GM19467 (cell line): ENCODE data around the gene LIG3.
"Not testable (repeated sequence)": the region's sequence is repeated elsewhere in the genome, so short reads cannot be mapped to it uniquely, and the experiment has no call there.

Experiments used
- ATAC-seq: cut with Tn5 transposase; IDR thresholded peaks from one replicate; pipeline ENCODE4 v1.9.1; 2021; ENCODE audit warnings: mild to moderate bottlenecking, moderate library complexity; ENCODE audit not compliant: unreplicated experiment

LIG3 gene

GRCh38 chr17:34980353-34980680, at the start of gene LIG3:
TSS of gene LIG3 (plus strand) at chr17:34980512. CDS start at chr17:34983006, 2,494 bp downstream.
- ATAC-seq, result peak; percentile 67

GRCh38 chr17:34950780-34951179, 29.5 kb upstream of the LIG3 start:
- ATAC-seq, result not testable (repeated sequence)

- no peak for ATAC-seq
These were observed 21.9 kb upstream of the LIG3 start for GRCh38 chr17:34958438-34958837.

- peak; percentile 80 for ATAC-seq
These were observed 19.0 kb upstream of the LIG3 start, which contains the start of the genes CCT6B and ZNF830 for GRCh38 chr17:34961093-34961911. TSS of gene CCT6B (minus strand) at chr17:34961460. CDS start at chr17:34961393, 67 bp downstream. TSS of gene ZNF830 (plus strand) at chr17:34961540. CDS start at chr17:34961567, 27 bp downstream.

GRCh38 chr17:34974179-34974578, 6.1 kb upstream of the LIG3 start:
- ATAC-seq, result no peak

- ATAC-seq, result no peak
These were observed 5.2 kb upstream of the LIG3 start for GRCh38 chr17:34974794-34975785.

- ATAC-seq, result no peak
These were observed 1.2 kb upstream of the LIG3 start for GRCh38 chr17:34979153-34979552.

- ATAC-seq, result no peak
These were observed 511 bp upstream of the LIG3 start for GRCh38 chr17:34979650-34980352.

GRCh38 chr17:34980681-34981537, 597 bp downstream of the LIG3 start:
- peak; percentile 66 for ATAC-seq

- ATAC-seq, result no peak
These were observed 1.4 kb downstream of the LIG3 start for GRCh38 chr17:34981538-34982241.

- no peak for ATAC-seq
These were observed 6.9 kb downstream of the LIG3 start for GRCh38 chr17:34987232-34987631.

- ATAC-seq, result no peak
These were observed 8.3 kb downstream of the LIG3 start for GRCh38 chr17:34988644-34989043.

GRCh38 chr17:34989473-34989872, 9.2 kb downstream of the LIG3 start:
- no peak for ATAC-seq

GRCh38 chr17:34990921-34991365, 10.6 kb downstream of the LIG3 start:
- ATAC-seq, result no peak

GRCh38 chr17:34991606-34992005, 11.3 kb downstream of the LIG3 start:
- ATAC-seq, result no peak

- ATAC-seq, result no peak
These were observed 12.7 kb downstream of the LIG3 start for GRCh38 chr17:34993031-34993430.

- ATAC-seq, result no peak
These were observed 16.3 kb downstream of the LIG3 start for GRCh38 chr17:34996422-34997285.

- no peak for ATAC-seq
These were observed 17.1 kb downstream of the LIG3 start for GRCh38 chr17:34997355-34997862.
